ENCODE measurements around the gene EPN2. TPM values are rescaled to one million over a fixed set of nuclear protein-coding genes. Genes with fewer than 3 reads are reported as not detected.

Gene EPN2
- polyA plus RNA-seq, 5 donors = 45.3 to 50.8 (median 50.3) TPM

DNA sequence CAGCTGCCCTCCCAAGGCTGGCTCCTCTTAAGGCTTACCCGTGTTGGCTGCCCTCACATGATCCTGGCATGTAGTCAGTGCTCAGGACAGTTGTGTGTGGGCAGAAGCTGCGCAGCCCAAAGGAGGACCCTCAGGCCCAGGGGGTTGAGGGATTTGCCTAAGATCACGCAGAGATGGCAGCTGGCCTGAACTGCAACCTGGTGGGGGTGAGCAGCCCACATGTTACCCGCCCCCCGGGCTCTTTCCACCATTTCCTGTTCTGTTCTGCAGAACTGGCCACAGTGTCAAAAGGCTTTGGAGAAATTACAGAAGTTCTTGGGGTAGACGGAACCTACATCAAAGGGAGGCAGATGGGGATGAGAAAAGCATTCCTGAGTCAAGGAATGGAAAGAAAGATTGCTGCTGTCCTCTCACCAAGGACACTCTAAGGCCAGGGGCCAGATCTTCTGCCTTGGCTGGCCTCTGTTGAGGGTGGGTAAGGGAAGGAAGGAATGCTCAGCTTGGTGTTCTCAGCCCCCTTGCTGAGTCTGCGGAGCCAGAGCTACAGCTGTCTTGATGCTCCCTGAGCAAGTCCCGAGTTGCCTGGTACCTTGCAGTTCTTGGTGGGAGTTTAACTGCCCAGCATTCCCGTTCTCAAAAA is 53.0 kb downstream of the EPN2 start:
- DNase-seq = no peak

DNA sequence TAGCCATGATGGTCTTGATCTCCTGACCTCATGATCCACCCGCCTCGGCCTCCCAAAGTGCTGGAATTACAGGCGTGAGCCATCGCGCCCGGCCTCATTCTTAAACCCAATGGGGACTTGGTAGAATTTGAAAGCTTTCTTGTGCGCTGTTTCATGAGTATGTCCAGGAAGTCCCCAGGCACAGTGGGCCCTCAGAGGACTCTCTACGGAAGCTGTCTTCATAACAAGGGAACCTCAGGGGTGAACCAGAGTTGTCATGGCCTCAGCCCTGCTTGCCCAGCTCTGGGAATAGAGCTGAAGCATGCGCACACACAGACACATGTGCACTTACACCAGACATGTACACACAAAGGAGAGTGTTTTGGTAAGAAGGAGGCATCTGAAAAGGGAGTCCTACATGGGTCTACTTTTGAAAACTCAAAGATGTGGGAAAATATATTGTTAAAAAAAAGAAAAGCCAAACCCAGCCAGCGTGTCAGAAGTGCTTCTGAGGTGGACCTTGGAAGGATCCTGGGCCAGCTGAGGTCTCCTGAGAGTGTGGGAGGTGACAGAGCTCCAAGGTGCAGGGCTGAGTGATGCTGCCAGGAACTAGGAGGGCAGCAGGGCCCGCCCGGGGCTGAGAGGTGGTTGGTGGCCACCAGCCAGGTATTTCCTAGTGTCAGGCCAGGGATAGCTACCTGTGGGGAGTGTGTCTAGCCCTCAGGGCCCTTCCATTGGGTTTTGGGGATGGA is 54.6 kb downstream of the EPN2 start:
- no peak for DNase-seq

DNA sequence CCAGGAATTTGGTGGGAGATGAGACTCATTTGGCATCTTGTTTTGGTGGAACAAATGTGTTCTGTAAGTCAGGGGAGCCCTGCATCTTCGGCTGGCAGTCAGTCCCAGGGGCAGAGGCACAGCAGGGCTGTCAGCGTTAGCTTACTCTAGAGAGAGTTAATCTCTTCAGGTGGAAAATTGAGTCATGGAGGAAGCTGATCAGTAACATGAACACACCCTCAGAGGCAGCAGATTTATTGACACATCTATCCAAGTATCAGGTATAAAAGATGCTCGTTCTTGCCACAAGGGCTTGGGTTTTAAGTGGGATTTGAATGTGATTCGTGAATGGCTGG is 55.2 kb downstream of the EPN2 start:
- DNase-seq = no peak

DNA sequence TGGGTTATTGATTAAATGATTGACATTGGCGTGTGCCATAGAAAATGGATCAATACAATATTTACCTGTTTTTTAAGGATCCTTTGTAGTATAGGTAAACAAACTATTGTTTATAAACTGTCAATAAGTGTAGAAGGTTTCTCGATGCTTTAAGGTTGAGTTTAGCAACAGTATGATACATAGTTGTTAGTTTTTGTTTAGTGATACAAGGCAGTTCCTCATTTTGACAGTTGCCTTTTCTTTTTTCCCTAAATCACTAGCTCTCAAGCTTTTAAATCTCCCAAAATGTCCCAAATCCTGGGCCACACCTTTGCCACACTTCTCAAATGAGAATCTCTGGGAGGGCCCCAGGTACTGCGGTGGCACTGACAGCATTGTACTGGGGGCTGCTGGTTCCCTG is 57.3 kb downstream of the EPN2 start:
- DNase-seq = no peak

DNA sequence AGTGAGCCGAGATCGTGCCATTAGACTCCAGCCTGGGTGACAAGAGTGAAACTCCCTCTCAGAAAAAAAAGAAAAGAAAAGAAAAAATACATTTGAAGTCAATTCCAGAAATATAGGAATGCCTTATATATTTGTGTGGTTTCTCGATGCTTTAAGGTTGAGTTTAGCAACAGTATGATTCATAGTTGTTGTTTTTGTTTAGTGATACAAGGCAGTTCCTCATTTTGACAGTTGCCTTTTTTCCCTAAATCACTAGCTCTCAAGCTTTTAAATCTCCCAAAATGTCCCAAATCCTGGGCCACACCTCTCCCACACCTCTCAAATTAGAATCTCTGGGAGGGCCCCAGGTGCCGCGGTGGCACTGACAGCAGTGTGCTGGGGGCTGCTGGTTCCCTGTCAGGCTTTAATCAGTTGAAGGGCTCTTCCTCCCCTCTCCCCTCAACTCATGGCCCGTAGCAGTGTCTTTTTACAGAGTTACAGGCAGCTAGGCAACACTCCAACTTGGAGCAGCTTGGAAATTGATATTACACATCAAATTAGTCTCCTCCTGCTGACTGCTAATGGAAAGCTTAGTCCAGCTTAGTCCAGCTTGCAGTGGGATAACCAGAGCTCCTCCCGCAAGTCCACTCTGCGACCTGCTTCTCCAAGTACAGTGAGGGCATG is 58.4 kb downstream of the EPN2 start:
- peak; percentile 82 to 89 for DNase-seq

DNA sequence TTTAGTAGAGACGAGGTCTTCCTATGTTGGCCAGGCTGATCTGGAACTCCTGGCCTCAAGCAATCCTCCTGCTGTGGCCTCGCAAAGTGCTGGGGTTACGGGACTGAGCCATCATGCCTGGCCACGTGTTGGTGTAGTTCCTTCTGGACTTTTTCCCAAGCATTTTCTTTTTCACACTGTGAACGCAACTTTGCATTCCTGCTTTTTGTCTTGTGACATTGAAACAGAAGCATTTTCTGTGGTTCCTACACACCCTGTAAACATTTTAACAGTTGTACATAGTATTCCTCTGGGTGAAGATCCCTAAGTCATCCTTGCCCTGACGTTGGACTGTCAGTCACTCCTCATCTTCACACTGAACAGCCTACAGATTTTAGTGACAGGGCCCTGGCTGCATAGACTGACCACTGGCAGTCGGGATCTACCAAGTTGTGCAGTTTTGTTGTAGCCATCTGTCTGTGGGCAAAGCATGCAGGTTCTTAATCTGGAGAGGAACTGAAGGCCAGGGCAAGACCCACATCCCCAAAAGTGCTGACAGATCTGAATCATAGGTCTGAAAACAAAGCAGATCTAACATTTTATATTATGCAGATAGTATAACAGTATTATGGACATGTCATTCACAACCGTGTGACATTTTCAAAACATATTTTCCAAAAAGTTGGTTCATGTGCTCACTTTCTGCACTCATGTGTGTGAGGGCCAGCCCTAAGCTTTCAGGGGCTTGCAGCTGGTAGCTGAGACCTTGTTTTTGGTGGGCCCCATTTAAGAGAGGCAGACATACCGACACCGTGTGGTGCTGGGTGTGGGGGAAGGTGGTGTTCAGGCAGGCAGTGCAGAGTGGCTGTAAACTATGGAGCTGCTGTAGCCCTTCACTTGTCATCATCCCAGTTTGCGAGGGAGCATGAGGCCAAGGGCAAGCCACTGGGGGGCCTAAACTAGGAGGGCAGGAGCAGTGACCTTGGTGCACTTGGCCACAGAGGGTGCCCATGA is 59.9 kb downstream of the EPN2 start:
- no peak for DNase-seq

DNA sequence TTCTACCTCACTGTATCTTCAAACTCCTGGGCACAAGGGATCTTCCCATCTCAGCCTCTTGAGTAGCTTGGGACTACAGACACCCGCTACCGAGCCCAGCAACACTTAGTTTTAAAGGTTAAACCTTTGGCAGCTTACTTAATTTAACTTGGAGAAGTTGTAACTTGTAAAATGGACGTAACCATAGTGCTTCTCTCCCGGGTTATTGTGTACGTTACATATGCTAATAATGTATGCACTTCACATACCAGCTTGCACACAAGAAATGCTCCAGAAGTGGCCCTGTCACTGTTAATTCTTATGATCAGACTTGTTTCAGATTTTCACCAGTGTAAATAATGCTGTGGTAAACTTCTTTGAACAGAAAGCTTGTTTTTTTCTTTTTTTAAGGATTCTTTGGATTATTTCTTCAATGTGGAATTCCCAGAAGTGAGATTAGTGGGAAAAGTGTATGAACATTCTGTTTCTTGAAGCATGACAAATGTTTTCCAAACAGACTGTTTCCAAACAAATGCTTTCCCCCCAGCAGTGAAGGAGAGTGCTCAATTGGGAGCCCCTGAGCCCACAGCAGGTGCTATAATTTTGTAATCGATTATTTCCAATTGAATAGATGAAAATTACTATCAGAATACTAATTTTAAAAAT is 61.5 kb downstream of the EPN2 start:
- DNase-seq = no peak

DNA sequence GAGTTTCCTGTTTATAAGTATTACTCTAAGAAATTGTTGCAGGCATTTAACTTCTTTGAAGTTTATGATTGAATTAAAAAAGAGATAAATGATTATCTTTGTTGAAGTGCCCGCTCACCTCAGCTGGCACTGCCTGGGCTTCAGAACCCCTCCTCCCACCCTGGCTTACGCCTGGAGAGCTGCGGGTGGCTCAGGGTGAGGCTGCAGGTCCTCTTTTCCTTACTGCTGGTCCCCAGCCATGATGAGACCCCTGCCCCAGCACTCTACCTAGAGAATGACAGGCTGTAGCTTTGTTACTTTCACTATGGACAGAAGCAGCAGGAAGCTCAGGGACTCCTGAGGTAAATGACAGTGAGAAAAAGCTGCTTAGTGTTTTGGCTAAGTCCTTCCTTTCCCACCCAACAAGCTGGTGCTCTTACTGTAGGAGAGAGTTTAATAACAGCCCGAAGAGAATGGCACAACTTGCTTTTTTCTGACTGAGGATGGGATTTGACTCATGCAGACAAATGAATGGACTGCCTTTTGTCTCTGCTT is 62.1 kb downstream of the EPN2 start:
- DNase-seq = no peak

DNA sequence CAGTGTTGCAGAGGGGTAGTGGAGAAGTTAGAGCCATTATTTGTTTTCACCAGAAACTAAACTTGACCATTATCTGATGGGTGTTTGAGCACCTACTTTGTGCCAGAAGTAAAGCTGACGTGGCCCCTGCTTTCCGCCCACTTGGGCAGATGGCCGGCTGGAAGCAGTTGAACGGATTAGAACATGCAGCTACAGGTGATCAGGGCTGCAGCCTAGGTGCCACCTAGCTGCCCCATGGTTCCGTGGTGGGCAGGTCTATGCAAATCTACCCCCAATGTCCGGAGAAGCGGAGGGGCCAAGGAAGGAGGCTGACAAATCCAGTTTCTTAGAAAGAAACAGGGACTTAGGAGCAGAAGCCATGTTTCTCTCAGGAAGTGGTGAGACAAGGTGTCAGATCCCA is 62.7 kb downstream of the EPN2 start:
- no peak for DNase-seq

DNA sequence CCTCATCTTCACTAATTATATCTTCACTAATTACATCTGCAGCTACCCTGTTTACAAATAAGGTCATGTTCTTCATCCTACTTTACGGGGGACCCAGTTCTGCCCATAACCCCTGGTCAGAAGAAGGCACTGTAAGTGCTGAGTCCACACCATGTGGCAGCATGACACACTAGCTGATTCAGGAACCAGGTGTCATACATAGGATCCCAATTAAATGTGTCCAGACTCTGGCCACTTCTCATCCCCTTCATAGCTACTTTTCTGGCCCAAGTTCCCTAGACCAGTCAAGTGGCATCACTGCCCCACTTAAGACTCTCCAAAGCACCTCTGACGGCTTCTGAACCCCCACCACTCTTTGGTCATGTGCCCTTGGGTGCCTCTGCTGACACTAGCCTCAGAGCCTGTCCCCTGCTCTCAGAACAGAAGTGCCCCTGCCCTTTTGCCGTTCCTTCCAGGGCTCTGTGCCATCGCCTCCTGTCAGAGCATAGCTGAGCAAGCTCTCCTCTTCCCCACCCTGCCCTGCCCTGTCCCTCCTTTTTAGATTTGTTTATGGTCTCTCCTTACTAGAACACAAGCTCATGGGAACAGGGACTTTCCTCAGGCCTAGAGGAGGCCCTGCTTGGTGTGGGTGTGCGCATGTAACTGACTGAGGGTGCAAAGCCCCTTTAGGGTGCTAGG is 64.2 kb downstream of the EPN2 start:
- no peak for DNase-seq

DNA sequence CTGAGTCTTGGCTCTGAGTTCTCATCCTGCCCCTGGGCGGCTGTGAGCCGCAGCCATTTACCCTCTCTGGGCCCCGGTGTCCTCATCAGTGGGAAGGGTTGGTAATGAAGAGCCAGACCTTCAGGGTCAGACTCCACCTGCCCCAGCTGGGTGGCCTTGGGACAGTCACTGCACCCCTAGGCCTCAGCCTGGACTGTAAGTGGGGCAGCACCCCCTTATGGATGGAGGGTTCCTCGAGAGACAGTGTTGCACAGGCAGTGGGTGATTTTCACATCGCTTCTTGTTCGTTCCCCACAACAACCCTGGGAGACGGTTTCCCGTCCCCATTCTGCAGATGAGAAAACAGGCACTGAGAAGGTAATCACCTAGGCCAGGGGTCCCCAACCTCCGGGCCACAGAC is 64.8 kb downstream of the EPN2 start:
- no peak for DNase-seq

DNA sequence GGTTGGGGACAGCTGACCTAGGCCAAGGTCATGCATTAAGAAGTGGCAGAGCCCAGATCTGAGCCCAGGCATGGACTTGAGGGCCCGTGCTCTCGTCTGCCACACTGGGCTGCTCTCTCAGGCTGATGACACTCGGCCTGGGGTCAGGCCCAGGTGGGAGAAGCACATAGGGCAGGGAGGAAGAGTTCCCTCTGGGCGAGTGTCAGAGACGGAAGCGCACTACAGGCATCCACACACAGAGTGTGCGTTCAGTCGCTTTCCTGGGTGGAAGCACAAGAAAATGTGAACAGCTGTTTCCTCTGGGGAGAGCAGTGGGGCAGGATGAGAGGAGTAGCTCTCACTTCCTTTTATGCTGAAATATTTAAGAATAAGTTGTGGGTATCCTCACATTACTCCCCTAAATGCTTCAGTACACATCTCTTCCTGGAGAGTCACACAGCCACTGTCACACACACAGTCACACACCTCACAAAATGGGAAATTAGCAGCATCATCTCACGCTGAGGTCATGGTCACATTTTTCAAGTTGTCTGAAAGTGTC is 65.7 kb downstream of the EPN2 start:
- DNase-seq = no peak

DNA sequence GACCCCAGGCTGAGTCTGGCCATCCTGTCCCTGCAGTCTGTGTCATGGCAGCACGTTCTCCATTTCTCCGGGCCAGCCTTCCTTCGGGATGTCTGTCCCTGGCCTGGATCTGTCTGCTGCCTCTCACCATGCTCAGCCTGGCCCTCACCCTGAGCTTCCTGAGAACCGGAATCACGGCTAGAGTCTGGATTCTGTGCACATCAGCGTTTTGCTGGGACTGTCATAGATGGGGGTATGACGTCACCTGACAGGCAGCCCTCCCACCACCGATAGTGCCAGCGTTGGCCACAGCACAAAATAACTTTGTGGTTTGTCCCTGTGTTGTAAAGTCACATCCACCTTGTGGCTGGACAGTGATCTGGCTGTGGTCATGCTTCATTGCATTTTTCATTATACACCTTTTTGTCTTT is 66.2 kb downstream of the EPN2 start:
- no peak for DNase-seq

DNA sequence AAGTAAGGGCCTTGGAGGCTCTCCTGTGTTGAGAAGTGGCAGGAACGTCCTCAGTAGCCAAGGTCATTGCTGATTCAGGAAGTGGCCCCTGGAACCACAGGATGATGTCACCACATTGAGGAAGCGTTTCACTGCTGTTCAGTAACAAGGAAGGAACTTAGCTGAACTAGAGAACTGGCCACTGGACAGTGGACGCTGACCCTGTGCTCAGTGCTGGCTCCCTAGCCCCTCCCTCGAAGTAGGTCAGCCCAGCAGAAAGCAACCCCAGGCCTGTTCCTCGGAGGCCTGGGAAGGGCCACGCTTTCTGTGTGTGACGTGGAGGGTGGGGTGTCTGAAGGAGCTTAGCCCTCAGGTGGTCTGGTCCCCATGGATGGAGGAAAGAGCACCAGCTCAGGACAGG is 67.0 kb downstream of the EPN2 start:
- no peak for DNase-seq

DNA sequence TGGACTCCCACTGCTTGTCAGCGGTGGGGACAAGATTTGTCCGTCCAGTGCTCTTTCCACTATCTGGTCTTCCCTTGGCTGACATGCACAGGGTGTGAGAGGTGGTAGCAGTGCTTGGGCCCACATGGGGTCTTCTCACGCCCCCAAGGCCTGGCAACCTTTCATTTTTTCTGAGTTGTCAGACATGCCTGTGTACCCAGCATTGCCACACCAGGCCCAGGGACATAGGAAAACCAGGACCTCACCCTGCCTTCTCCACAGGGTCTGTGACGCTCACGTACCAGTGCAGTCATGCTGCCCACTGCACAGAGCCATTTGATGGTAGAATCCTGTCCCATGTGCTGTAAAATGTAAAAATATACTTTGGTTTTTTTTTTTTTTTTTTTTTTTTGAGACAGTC is 67.6 kb downstream of the EPN2 start:
- DNase-seq = no peak

DNA sequence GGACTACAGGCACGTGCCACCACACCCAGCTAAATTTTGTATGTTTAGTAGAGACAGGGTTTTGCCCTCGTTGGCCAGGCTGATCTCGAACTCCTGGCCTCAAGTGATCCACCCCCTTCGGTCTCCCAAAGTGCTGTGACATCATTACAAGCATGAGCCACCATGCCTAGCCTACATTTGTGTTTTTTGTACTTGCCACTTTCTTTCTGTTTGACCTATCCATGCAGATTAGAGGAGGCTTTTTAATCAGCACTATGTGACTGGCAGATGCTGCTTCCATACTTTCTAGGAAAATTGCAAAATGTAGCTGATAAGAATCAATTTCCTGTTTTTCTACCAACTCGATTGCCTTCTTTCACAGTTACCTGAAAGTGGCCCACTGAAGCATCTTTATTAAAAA is 68.1 kb downstream of the EPN2 start:
- DNase-seq = no peak

DNA sequence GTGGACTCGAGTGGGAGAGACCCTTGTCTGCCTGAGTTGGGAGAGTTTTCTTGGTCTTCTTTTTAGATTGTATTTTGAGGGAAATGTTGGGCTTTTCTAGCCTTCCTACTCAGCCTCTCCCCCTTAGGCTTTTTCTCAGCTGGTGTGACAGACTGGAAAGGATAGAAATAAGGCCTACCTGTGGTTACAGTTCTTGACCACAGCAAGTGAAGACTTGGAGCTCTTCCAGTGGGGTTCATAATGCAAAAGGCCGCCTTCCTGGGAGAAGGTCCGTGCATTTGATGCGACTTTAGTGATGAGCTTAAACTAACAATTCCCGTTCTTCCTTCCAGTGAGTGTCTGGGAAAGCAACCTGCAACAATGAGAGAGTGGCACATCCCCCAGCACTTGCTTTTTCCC is 68.6 kb downstream of the EPN2 start:
- no peak for DNase-seq

DNA sequence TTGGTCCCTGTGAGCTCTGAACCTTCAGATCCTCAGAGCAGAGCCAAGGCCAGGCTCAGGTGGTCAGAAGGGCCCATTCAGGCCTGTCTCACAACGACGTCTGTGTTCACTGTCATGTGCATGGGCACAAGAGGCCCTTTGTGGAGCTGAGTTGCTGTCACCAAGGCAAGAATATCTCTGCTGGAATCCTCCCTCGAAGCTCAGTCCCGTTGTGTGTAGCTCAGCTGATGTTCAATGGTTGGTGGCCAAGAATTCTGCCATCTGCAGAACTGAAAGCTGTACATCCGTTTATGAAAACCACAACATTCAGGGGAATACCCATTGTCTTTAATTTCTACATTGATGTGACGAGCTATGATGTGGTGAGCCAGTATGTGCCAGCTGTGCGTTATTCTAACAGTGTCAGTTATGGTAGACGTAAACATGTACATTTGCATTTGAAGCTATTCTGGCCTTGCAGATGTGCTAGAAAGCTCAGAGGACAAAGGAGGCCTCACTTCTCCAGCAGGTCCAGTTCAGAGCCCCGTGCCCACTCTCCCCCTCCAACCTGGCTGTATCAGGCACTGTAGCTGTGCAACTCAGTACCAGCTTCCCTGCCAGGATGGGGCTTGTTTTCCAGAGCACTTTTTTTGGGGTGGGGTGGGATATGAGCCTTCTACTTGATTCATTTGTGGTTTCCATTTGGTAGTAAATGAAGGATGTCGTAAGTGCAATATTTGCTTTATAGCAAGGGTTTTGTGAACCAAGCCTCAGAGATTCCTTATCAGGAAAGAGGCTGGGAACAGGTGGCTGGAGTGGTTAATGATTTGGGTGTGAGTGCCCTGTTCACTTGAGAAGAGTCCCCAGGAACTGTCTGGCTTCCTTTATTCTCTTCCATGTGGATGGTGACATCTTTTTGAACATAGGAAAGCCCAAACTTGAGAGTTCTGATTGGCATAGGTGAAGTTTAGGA is 69.3 kb downstream of the EPN2 start:
- no peak for DNase-seq

DNA sequence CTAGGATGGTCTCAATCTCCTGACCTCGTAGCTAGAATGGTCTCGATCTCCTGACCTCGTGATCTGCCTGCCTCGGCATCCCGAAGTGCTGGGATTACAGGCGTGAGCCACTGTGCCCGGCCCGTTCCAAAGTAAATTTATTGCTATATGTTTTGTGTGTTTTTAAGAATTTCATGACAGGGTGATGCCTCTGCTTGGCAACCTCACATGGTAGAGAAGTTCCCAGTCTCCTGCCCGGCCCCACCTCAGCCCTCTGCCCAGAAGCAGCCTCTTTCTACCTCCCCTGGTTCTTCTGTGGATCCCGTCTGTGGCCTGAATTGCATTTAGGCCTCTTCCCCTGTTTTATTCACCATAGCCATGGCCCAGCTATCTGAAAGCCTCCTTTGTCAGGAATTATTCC is 70.4 kb downstream of the EPN2 start:
- DNase-seq = no peak
